Muscle layer of colon (tissue), 2 donors: ENCODE results near the gene RHBDF2.

Source experiments
- H3K27ac ChIP-seq: one replicate; pipeline ENCODE4 v1.7.0; 2013; ENCODE audit warnings: low read depth, mild to moderate bottlenecking, low read length, moderate library complexity
- H3K27me3 ChIP-seq, 2 donors: one replicate each; pipeline ENCODE4 v1.7.0; 2013; ENCODE audit warnings: low read length in 2 of 2, mild to moderate bottlenecking in 2 of 2; ENCODE audit not compliant: insufficient read depth in 2 of 2, control insufficient read depth in 1 of 2
- H3K36me3 ChIP-seq: one replicate; pipeline ENCODE4 v1.7.0; 2013; ENCODE audit warnings: mild to moderate bottlenecking, low read length; ENCODE audit not compliant: insufficient read depth
- H3K4me1 ChIP-seq: one replicate; pipeline ENCODE4 v1.7.0; 2013; ENCODE audit warnings: mild to moderate bottlenecking, low read length; ENCODE audit not compliant: insufficient read depth
- H3K4me3 ChIP-seq, 2 donors: one replicate each; pipeline ENCODE4 v1.7.0; 2013; ENCODE audit warnings: low read length in 2 of 2, low read depth in 1 of 2, mild to moderate bottlenecking in 1 of 2, moderate library complexity in 1 of 2
- H3K9ac ChIP-seq: one replicate; pipeline ENCODE4 v1.7.0; 2013; ENCODE audit warnings: low read length
- H3K9me3 ChIP-seq: one replicate; pipeline ENCODE4 v1.7.0; 2013; ENCODE audit warnings: mild to moderate bottlenecking, low read length
- donor health status: abdominal sarcoma.
- donor health status: Adenocarcinoma of cecum.

The RHBDF2 gene

GRCh38 chr17:76432712-76433336, 68.4 kb downstream of the RHBDF2 start:
- Histone ChIP-seq H3K4me1 (peaks cover 6% of the 10 kb centered on the region), H3K27me3 (no peaks in the 10 kb centered on the region), H3K27ac (no peak overlapping the region), H3K9me3 (no peaks in the 10 kb centered on the region), H3K9ac (no peak overlapping the region), H3K36me3 (peaks cover 5% of the 10 kb centered on the region), H3K4me3 (no peak overlapping the region)

GRCh38 chr17:76432004-76432403, 69.2 kb downstream of the RHBDF2 start:
- H3K27ac ChIP-seq: no peak overlapping the region
- H3K36me3 ChIP-seq: peaks cover 5% of the 10 kb centered on the region
- no peak overlapping the region for H3K4me3 ChIP-seq
- H3K4me1 ChIP-seq: peaks cover 14% of the 10 kb centered on the region
- H3K27me3 ChIP-seq: no peaks in the 10 kb centered on the region
- no peaks in the 10 kb centered on the region for H3K9me3 ChIP-seq
- no peak overlapping the region for H3K9ac ChIP-seq

DNA sequence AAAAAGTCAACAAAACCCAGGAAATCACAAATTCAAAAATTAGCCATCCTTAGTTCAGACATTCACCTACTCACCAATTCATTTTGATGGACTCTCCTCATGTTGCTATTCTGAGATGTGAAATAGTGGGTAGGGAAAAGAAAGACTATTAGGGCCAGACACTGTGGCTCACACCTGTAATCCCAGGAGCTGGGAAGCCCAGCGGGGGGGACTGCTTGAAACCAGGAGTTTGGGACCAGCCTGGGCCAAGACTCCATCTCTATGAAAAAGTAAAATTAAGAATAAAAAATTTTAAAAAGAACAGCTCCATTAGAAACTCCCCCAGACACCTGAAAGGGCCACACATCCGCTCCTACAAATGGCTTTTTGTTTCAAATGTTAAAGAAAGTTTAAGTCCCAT, 69.7 kb downstream of the RHBDF2 start:
- H3K27ac ChIP-seq: no peak overlapping the region
- peaks cover 5% of the 10 kb centered on the region for H3K36me3 ChIP-seq
- no peaks in the 10 kb centered on the region for H3K9me3 ChIP-seq
- no peak overlapping the region for H3K9ac ChIP-seq
- H3K27me3 ChIP-seq: no peaks in the 10 kb centered on the region
- H3K4me1 ChIP-seq: peaks cover 16% of the 10 kb centered on the region
- no peak overlapping the region for H3K4me3 ChIP-seq

- H3K27me3 ChIP-seq: no peaks in the 10 kb centered on the region
- H3K9me3 ChIP-seq: no peaks in the 10 kb centered on the region
- peaks cover 16% of the 10 kb centered on the region for H3K4me1 ChIP-seq
- no peaks in the 10 kb centered on the region for H3K36me3 ChIP-seq
- H3K9ac ChIP-seq: no peak overlapping the region
- H3K27ac ChIP-seq: no peak overlapping the region
- no peak overlapping the region for H3K4me3 ChIP-seq
Observed at GRCh38 chr17:76428511-76428910, 72.7 kb downstream of the RHBDF2 start.

DNA sequence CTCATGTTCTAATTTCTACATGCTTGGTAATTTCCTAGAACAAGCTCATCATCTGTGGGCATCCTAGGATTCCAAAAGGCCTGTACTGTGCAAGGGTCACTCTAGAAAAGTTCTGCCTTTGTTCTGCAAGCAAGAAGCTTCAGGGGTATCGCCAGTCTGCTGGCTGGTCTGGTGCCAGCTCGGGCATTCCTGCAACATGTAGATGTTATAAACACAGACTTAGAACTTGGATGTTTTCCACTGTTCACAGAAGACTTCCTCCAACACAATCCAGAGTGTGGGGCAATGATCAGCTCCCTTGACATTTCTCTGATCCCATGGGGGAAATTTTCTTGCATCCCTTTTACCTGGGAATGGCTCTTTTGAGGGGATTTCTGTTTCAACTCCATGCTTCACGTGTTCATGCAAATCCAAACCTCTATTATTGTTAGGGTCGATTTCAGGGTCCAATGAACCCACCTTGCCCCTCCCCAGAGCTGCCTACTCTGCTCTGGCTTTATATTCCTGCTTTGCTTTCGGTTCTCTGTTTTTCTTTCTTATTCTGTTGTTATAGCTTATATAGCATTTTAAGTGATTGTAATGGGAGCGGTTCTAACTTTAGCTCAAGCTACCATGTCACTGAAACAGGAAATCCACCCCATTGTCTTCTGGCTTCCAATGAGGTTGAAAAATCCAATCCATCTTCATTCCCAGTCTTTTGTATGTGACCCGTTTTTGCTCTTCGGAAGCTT, 73.6 kb downstream of the RHBDF2 start:
- H3K9ac ChIP-seq: no peak overlapping the region
- no peaks in the 10 kb centered on the region for H3K36me3 ChIP-seq
- no peak overlapping the region for H3K27ac ChIP-seq

DNA sequence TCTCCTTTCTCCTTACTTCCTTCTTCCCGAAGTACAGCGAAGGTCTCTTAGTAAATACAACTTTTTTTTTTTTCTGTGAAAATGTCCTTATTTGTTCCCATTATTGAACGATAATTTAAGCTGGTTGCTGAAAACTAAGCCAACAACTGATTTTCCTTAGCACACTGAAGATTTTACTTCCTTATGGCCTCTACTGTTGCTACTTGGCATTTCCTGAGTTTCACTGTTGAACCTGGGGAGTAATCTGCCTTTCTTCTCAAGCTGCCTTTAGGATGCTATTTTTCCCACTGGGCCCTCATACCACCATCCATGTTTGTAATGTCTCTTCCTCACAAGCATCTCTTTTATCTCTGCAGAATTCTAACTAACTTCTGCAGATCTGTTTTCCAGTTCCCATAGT, 74.4 kb downstream of the RHBDF2 start:
- no peaks in the 10 kb centered on the region for H3K27me3 ChIP-seq
- H3K36me3 ChIP-seq: no peaks in the 10 kb centered on the region
- no peak overlapping the region for H3K9ac ChIP-seq
- H3K9me3 ChIP-seq: no peaks in the 10 kb centered on the region
- no peak overlapping the region for H3K27ac ChIP-seq
- H3K4me1 ChIP-seq: peaks cover 16% of the 10 kb centered on the region
- H3K4me3 ChIP-seq: no peak overlapping the region

More for the DNA sequence above, 73.6 kb downstream of the RHBDF2 start:
- no peaks in the 10 kb centered on the region for H3K9me3 ChIP-seq
- H3K4me1 ChIP-seq: peaks cover 16% of the 10 kb centered on the region
- no peak overlapping the region for H3K4me3 ChIP-seq
- no peaks in the 10 kb centered on the region for H3K27me3 ChIP-seq

GRCh38 chr17:76422860-76423259, 78.4 kb downstream of the RHBDF2 start:
- Histone ChIP-seq H3K27me3 (no peaks in the 10 kb centered on the region), H3K9me3 (no peaks in the 10 kb centered on the region), H3K27ac (no peak overlapping the region), H3K9ac (no peak overlapping the region), H3K36me3 (no peaks in the 10 kb centered on the region), H3K4me1 (peaks cover 24% of the 10 kb centered on the region), H3K4me3 (no peak overlapping the region)

GRCh38 chr17:76422406-76422805, 78.8 kb downstream of the RHBDF2 start:
- no peak overlapping the region for H3K9ac ChIP-seq
- no peak overlapping the region for H3K27ac ChIP-seq
- no peaks in the 10 kb centered on the region for H3K36me3 ChIP-seq
- H3K4me1 ChIP-seq: peaks cover 20% of the 10 kb centered on the region
- H3K4me3 ChIP-seq: no peak overlapping the region
- no peaks in the 10 kb centered on the region for H3K9me3 ChIP-seq
- H3K27me3 ChIP-seq: no peaks in the 10 kb centered on the region

DNA sequence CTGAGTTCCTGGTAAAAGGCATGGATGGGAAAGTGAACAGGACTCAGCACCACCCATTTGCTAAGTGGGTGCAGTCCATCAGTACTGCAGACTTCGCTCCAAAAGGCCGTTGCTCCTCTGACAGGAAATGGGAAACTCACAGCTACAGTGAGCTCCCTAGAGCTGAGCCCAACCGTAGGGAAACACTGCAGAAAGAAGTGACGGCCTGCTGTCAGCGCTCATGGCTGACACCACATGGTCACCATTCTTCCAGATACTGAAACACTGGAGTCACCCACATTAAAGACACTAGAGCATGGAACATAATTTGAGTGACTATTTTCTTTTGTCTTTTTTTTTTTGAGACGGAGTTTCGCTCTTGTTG, 80.2 kb downstream of the RHBDF2 start:
- H3K36me3 ChIP-seq: no peaks in the 10 kb centered on the region
- peaks cover 14% of the 10 kb centered on the region for H3K4me1 ChIP-seq
- H3K27me3 ChIP-seq: no peaks in the 10 kb centered on the region
- H3K27ac ChIP-seq: no peak overlapping the region
- H3K4me3 ChIP-seq: no peak overlapping the region
- no peaks in the 10 kb centered on the region for H3K9me3 ChIP-seq
- no peak overlapping the region for H3K9ac ChIP-seq
